Activated CD8-positive, alpha-beta memory T cell treated with anti-CD3 and anti-CD28 coated beads for 4 hours (primary cell): Measurements from ENCODE around the gene RASL10A.

ENCODE experiments used
- DNase-seq, 2 donors: peaks; one replicate each; pipeline ENCODE4 v3.0.0-alpha.2; 2020; ENCODE audit warnings: low read depth in 2 of 2

RASL10A gene

DNA sequence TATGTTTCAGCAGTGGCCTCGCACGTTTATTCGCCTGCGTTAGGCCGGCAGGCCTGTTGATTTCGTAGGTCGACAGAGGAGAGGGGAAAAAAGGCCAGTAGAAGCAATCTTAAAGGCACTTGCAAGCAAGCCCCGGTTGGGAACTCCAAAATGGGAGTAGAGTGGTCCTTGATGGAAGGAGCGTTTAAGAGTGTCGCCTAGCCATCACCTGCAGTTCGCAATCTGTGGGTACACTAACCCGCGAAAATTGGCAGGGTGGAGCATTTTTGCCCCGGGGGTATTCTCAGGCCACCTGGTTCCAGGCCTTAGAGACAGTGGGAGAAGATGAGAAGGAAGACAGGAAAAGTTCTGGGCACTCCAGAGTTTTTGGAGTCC lies 46.3 kb downstream of the RASL10A start:
- DNase-seq = no peak

DNA sequence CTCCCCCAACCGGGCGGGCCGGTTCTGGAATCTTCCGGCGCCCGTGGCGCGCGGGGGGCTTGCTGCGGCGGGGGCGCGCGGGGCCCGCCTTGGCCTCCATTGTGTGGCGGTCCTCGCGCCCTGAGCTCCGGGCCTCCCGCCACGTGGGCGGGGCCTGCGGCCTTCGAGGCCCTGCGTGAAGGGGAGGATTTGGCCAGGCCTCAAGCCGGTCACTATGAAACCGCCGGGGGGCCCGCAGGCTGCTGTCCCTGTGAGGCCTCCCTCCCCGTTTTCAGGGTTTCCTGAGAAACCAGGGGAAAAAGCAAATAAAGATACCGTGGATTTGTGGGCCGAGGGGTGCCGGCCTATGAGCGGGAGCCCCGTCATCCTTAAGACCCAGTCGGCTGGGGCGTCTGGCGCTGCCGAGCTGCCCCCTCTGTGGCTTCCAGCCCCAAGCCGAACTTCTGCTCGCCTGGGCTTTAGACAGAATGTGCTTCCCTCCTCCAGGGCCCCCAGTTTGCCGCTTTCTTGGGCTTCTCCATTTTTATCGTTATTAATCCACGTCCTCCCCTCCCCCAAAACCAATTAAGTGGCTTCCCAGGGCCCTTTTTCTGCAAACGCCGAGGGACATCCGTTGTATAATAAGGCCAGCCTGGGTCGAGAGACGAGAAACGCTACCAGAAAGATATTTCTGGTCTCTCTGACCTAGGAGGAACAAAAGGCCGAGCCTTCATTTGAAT lies 46.8 kb downstream of the RASL10A start:
- no peak for DNase-seq

DNA sequence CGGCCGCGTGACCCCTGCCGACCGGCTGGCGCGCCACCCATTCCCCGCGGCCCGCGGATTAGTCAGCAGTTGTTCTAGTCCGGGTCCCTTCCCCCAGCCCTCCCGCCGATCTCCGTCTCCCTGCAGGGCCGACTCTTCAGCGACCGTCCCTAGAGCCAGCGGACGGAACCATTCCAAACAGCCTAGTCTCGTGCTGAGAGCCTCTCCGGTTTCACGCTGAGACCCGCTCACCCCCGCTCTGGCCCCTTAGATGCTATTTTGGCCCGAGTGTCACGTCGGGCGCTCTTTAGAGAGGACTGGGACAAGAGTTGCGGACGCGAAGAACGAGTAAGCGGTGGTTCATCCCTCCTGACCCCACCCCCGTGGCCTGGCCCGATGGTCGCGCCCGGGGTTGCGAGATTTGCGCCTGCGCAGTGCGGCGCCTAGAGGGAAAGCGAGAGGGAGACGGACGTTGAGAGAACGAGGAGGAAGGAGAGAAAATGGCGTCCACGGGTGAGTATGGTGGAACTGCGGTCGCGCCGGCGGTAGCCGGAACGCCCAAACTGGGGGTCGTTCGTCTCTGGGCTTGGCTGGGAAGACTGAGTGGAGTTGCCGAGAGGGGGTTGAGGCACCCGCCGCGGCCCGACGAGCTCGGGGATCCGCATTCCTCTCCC lies 47.5 kb downstream of the RASL10A start, which contains the start of the genes EWSR1 and RHBDD3:
Gene EWSR1 (plus strand): TSS at position 411 of the 653 bp plus-strand sequence. CDS start 69 bp downstream, at position 480.
Gene RHBDD3 (minus strand): TSS at position 124 of the 653 bp plus-strand sequence. CDS start 2,355 bp downstream, outside the sequence.
- peak; percentile 91 to 95 for DNase-seq

DNA sequence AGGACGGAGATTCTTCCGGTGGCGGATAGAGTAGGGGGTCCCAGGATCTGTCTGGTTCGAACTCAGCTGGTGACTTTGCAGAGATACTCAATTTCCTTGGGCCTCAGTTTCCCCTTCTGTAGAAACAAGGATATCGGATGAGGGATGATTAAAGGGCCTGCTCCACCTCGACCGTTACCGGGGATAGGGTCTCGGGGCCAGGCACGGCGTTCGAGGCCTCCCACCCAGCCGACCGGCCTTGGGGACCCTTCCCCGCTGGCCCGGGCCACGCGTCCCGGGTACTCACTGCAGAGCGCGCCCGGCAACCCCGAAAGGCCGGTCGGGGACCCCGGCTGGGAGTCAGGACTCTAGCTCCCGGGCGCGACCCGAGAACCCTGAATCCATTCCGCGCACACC lies 48.0 kb downstream of the RASL10A start:
- no peak for DNase-seq

DNA sequence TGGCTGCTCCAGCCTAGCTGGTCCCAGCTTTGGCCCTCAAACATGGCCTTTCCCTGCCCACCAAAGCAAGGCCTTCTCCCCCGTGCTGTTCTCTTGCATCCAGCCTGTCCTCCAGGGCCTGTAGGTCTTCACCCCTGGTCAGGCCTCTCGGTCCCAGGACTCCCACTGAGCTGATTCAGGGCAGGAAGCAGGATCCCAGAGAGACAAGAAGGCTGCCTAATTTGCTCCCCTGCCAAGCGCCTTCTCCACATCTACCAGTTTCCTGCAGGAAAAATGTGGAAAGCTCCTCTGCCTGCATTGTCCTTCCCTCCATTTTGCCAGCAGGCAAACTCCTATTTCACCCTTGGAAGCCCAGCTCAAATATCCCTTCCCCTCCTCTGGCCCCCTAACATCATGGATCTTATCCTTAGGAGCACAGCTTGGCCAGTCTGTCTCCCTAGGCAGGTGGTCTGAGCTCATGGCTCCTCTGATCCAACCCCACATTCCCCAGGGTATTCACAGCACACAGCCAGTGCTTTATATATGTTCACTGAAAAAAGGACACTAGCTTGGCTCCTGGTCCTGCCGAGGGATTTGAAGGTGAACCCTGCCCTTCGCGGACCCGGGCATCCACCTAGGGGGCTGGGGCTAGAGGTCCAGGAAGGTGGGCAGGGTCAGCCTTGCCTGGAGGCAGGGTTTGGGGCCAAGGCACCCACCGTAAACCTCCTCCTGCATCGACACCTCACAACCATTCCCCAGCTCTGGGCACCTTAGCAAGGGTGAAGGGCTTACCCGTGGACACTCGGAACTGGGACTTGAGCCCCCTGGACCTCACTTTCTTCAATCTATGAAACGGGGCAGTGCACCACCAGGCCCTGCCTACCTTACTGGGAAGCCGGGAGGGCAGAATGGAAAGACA lies 48.7 kb downstream of the RASL10A start:
- DNase-seq = no peak

DNA sequence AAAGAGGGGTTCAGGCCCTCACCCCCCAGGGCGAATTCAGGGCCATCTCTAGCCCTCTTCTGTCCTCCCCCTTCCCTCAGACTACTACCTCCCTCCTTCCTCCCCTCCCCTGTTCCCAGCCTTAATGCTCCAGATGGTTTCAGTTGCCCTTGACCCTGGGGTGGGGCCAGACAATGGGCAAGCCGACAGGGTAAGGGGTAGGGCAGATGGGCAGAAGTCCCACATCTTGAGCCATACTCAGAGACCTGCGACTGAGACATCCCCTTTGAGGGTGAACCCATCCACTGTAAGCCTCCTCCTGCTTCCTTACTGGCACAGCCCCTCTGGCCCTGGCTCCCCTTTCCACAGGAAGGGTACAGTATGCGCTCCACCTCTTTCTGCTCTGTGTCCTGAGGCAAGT lies 49.6 kb downstream of the RASL10A start:
- no peak for DNase-seq

DNA sequence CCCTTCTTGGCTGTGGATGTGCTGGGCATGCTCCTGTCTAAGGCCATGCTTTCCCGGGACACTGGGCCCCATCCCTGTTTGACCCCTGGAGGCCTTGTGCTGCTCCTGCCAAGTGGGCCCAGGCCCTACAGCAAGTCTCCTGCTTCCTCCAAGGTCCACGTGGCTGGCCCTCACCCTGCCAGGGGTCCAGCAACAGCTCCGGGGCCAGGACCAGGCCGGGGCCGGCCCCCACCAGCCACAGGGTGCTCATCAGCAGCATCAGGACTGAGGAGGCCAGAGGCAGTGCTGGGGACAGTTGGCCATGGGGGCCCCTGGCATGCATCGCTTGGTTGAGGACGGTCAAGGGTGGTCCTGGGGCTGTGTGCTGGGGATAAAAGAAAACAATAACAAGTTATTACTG lies 50.2 kb downstream of the RASL10A start:
- no peak for DNase-seq

DNA sequence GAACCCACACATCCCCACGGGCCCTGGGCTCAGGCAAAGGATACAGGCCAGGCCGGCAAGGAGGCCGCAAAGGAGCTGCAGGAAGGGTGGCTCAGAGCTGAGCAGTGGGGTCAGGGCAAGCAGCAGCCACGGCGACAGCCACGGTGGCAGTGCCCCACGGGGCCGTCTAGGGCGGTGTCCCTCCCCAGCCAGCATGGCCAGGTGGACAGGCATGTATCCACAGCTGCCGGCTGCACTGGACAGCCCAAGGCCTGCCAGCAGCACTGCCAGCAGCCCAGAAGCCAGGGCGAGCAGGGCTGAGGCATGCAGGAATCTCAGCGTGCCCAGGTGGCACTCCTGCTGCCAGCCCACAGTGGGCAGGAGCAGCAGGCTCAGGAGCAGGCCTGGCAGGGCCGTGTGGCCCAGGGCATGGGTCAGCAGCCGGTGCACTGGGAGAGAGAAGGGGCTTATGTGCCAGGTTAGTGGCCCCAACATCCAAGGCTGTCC lies 51.7 kb downstream of the RASL10A start:
- no peak for DNase-seq
